Right lobe of liver (tissue), 4 donors: Measurements from ENCODE around the gene CRP.

ENCODE experiments used
- CTCF ChIP-seq, 4 donors: fragments of 200-600 bp in 3 of 4; fragments of 450-650 bp in 1 of 4; IDR thresholded peaks; one replicate each; pipeline versions ENCODE4 v1.5.1 to v1.8.0; 2016 to 2022; ENCODE audit warnings: antibody characterized with exemption in 4 of 4, mild to moderate bottlenecking in 2 of 4
- POLR2A ChIP-seq: fragments of 450-650 bp; IDR thresholded peaks from one replicate; pipeline ENCODE4 v1.6.1; 2017; ENCODE audit warnings: antibody characterized with exemption, mild to moderate bottlenecking
- donor health status: DM: no; HTN: no; CAD: no.
- donor health status: DM: no; HTN: no; CAD: no.
- donor health status: DM: no; HTN: yes; CAD: no.

- TF ChIP-seq POLR2A, result no peak
- no peak for TF ChIP-seq CTCF (IDR thresholded peaks at IDR 0.05)
Observed at GRCh38 chr1:159699246-159699645, 15.1 kb downstream of the CRP start.
